ENCODE data around the gene ATXN7.

ATXN7 gene

DNA sequence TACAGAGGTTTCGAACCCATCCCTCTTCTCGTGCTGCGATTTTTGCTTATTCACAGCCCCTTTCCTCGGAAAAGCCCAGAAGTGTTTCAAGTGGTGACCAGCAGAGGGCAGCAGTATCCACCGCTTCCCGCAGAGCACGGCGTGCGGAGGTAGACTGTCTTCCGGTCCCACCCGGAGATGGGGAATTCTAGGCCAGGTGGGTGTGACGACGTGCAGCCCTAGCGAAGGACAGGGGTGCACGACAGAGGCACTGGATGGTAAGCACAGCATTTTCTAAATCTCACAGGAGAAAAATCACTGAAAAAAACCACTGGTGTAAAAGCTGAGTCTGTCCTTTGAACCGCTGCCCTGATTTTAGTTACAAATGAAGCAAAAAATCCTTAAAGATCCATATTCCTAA, 167.1 kb downstream of the ATXN7 start:
- no peaks in the 10 kb centered on the region for H3K4me1 ChIP-seq (ENCODE audit: control insufficient read depth, insufficient read depth, low read length)
- H3K9me3 ChIP-seq (ENCODE audit: control insufficient read depth, low read length) = no peaks in the 10 kb centered on the region
- H3K4me3 ChIP-seq (ENCODE audit: low read length) = peak overlapping the region; percentile 74
- peak overlapping the region; percentile 35 for H3K9ac ChIP-seq (ENCODE audit: low read length)
- H3K27me3 ChIP-seq (replicated peaks; ENCODE audit: control insufficient read depth, insufficient read depth, low read length) = no peaks in the 10 kb centered on the region
- DNase-seq (ENCODE audit: low read depth) = peak; percentile 88
- no peaks in the 10 kb centered on the region for H3K36me3 ChIP-seq (ENCODE audit: control insufficient read depth, insufficient read depth, low read length, severe bottlenecking)

DNA sequence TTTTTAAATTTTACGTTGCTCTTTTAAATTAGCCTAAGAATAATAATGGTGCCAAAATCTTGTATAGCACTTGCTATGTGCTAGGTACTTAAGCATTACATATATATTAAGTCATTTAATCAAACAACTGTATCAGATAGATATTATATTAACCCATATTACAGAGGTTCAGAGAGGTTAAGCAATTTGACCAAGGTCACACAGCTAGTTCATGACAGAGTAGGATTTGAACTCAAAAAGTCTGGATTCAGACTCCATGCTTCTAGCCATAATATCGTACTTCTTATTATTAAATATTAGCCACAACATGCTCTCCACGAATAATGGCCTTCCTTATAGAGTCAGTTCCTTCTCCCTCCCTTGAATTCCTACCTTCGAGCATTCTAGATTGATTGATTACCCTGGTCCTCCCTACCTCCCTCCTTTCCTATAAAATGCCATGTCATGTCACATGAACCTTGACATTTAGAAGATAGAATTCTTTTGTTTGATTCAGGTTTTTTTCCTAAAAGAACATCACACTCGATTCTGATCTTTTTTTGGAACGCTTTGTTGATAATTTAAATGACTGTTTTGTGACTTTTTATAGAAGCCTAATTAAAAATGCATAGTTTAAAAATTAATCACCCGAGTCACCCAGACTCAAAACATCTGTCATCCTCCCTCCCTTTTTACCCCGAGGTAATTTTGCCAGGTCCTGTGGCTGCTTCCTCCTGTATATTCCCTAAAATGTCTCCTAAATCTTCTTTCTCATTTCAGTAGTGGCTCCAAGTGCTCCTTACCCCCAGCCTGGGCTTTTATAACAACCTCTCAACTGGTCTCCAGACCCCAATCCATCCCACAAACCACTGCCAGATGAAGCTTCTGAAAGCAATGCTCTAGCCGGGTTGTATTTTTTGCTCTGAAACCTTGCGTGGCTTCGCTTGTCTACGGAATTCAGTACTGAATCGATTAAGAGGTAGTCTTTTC, 168.2 kb downstream of the ATXN7 start:
- H3K9ac ChIP-seq (ENCODE audit: low read length) = no peak overlapping the region
- no peaks in the 10 kb centered on the region for H3K36me3 ChIP-seq (ENCODE audit: control insufficient read depth, insufficient read depth, low read length, severe bottlenecking)
- no peak overlapping the region for H3K4me3 ChIP-seq (ENCODE audit: low read length)
- no peaks in the 10 kb centered on the region for H3K9me3 ChIP-seq (ENCODE audit: control insufficient read depth, low read length)
- H3K27me3 ChIP-seq (replicated peaks; ENCODE audit: control insufficient read depth, insufficient read depth, low read length) = no peaks in the 10 kb centered on the region
- no peak for DNase-seq (ENCODE audit: low read depth)
- no peaks in the 10 kb centered on the region for H3K4me1 ChIP-seq (ENCODE audit: control insufficient read depth, insufficient read depth, low read length)

GRCh38 chr3:64033069-64033468, 169.4 kb downstream of the ATXN7 start:
- H3K4me3 ChIP-seq (ENCODE audit: low read length) = no peak overlapping the region
- no peak overlapping the region for H3K9ac ChIP-seq (ENCODE audit: low read length)
- no peaks in the 10 kb centered on the region for H3K27me3 ChIP-seq (replicated peaks; ENCODE audit: control insufficient read depth, insufficient read depth, low read length)
- no peaks in the 10 kb centered on the region for H3K36me3 ChIP-seq (ENCODE audit: control insufficient read depth, insufficient read depth, low read length, severe bottlenecking)
- DNase-seq (ENCODE audit: low read depth) = no peak
- no peaks in the 10 kb centered on the region for H3K4me1 ChIP-seq (ENCODE audit: control insufficient read depth, insufficient read depth, low read length)
- no peaks in the 10 kb centered on the region for H3K9me3 ChIP-seq (ENCODE audit: control insufficient read depth, low read length)

DNA sequence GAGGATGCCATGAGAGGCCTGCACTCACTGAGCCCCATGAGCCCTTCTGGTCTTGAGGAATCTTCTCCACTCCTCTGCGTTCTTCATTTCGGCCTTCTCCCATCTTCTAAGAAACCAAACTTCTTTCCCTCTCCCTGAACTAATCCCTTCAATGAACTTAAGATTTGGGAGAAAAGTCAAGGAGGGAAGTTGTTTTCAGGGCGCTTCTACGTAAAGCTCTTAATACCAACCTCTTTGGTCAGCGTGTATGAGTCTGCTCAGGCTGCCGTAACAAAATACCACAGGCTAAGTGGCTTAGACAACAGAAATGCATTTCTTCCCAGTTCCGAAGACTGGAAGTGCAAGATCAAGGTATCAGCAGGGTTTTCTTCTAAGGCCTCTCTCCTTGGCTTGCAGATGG, 173.4 kb downstream of the ATXN7 start:
- no peak overlapping the region for H3K9ac ChIP-seq (ENCODE audit: low read length)
- H3K4me1 ChIP-seq (ENCODE audit: control insufficient read depth, insufficient read depth, low read length) = peaks cover 5% of the 10 kb centered on the region
- no peaks in the 10 kb centered on the region for H3K9me3 ChIP-seq (ENCODE audit: control insufficient read depth, low read length)
- H3K4me3 ChIP-seq (ENCODE audit: low read length) = no peak overlapping the region
- no peak for DNase-seq (ENCODE audit: low read depth)
- no peaks in the 10 kb centered on the region for H3K36me3 ChIP-seq (ENCODE audit: control insufficient read depth, insufficient read depth, low read length, severe bottlenecking)
- peaks cover 3% of the 10 kb centered on the region for H3K27me3 ChIP-seq (replicated peaks; ENCODE audit: control insufficient read depth, insufficient read depth, low read length)

DNA sequence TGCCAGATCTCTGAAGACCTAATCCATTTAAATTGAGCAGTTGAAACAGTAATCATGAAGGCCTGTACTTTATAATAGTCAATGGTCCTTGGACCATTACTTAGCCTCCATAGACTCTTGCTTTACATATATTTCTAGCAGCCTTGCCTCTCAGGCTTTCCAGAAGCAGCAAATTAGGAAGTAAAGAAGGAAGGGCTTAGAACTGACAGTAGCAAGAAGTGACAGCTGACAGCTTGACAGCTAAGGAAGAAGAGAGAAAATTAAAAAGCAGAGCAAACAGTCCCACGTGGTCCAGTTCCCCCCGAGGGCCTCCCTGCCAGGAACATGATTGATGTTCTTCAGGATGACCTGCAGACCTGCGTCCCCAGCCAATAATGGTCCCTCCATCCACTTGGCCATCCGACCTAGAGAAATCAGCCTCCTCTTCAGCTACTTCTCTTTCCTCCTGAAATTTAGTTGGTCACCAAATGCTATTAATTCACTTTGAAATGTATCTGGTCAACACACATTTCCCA, 174.6 kb downstream of the ATXN7 start:
- Histone ChIP-seq H3K9me3 (ENCODE audit: control insufficient read depth, low read length) (no peaks in the 10 kb centered on the region), H3K36me3 (ENCODE audit: control insufficient read depth, insufficient read depth, low read length, severe bottlenecking) (no peaks in the 10 kb centered on the region), H3K27me3 (replicated peaks; ENCODE audit: control insufficient read depth, insufficient read depth, low read length) (peaks cover 3% of the 10 kb centered on the region), H3K4me3 (ENCODE audit: low read length) (no peak overlapping the region), H3K9ac (ENCODE audit: low read length) (no peak overlapping the region), H3K4me1 (ENCODE audit: control insufficient read depth, insufficient read depth, low read length) (peaks cover 5% of the 10 kb centered on the region)
- no peak for DNase-seq (ENCODE audit: low read depth)

DNA sequence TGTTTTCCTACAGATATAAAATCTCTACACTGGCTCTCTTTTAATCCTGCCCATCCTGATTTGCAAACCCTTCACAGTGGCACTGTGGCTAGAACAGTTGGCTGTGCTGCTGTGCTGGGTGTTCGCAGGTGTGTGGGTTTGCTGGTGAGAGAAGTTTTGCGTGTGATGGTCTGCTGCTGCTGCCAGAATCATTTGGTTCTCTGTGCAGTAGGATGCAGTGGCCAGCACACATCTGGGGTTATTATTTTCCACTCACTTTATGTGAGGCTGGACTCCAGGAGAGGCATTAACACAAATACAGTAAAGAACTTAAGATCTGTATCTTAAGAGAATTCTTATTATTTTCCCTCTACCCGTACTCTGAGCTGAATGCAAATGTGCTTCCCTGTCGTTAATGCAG, 175.7 kb downstream of the ATXN7 start:
- no peak for DNase-seq (ENCODE audit: low read depth)
- peaks cover 5% of the 10 kb centered on the region for H3K4me1 ChIP-seq (ENCODE audit: control insufficient read depth, insufficient read depth, low read length)

DNA sequence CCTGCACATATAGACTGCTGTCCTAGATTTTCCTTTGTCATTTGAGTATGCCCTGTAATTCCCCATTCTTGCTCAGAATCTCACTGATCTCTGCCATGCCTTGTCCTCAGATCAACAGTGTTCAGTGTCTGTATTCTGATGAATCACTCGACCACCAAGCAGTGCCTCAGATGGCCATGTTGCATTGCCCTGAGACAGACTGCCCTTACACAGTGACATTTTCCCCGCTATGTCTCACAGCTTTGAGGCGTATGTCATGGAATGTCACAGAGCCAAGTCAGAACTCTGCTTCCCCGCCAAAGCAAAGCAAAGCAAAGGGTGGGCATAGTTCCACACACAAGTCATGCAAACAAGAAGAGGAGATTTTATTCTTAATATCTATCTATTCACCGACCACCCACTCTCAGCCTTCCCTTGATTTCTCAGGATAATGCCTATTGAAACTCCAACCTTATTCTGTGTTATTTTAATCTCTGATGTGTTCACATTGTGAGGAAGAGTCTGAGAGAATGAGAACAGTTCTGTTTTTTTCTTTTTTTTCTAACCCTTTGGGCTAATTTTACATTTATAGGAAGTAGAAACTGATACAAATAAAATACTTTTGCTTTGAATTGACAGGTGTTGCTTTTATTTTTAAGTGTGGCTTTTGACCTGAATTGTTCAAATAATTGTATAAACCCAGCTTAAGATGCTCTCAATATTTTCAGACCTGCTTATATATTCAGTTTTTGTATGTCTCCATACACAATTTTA, 176.5 kb downstream of the ATXN7 start:
- H3K4me1 ChIP-seq (ENCODE audit: control insufficient read depth, insufficient read depth, low read length) = peaks cover 5% of the 10 kb centered on the region
- DNase-seq (ENCODE audit: low read depth) = no peak
- no peaks in the 10 kb centered on the region for H3K36me3 ChIP-seq (ENCODE audit: control insufficient read depth, insufficient read depth, low read length, severe bottlenecking)
- peaks cover 3% of the 10 kb centered on the region for H3K27me3 ChIP-seq (replicated peaks; ENCODE audit: control insufficient read depth, insufficient read depth, low read length)
- no peak overlapping the region for H3K4me3 ChIP-seq (ENCODE audit: low read length)
- no peak overlapping the region for H3K9ac ChIP-seq (ENCODE audit: low read length)
- no peaks in the 10 kb centered on the region for H3K9me3 ChIP-seq (ENCODE audit: control insufficient read depth, low read length)

More for the DNA sequence above, 175.7 kb downstream of the ATXN7 start:
- H3K36me3 ChIP-seq (ENCODE audit: control insufficient read depth, insufficient read depth, low read length, severe bottlenecking) = no peaks in the 10 kb centered on the region
- H3K4me3 ChIP-seq (ENCODE audit: low read length) = no peak overlapping the region
- H3K9me3 ChIP-seq (ENCODE audit: control insufficient read depth, low read length) = no peaks in the 10 kb centered on the region
- H3K9ac ChIP-seq (ENCODE audit: low read length) = no peak overlapping the region
- H3K27me3 ChIP-seq (replicated peaks; ENCODE audit: control insufficient read depth, insufficient read depth, low read length) = peaks cover 3% of the 10 kb centered on the region

GRCh38 chr3:64042952-64043351, 179.3 kb downstream of the ATXN7 start:
- DNase-seq (ENCODE audit: low read depth) = no peak
- peaks cover 5% of the 10 kb centered on the region for H3K4me1 ChIP-seq (ENCODE audit: control insufficient read depth, insufficient read depth, low read length)

DNA sequence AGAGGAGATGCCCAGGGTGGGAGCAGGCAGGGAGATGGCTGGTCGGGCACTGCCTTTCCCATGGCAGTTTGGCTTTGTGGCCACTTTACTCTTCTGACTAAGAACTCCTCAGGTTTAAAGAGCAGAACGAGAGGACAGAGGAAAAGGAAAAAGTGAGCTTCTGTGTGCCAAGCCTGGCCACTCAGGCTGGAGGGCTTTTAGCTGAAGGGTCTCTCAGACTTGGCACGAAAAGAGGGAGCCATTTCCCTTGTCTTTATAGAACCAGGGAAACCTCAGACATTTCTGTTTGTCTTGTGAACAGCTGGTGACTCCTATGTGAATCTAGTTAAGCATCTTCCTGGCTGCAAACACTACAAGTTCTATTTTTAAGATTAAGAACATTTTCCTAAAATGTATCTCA, 182.9 kb downstream of the ATXN7 start:
- Histone ChIP-seq H3K9me3 (ENCODE audit: control insufficient read depth, low read length) (no peaks in the 10 kb centered on the region), H3K9ac (ENCODE audit: low read length) (no peak overlapping the region), H3K4me3 (ENCODE audit: low read length) (no peak overlapping the region), H3K36me3 (ENCODE audit: control insufficient read depth, insufficient read depth, low read length, severe bottlenecking) (no peaks in the 10 kb centered on the region), H3K4me1 (ENCODE audit: control insufficient read depth, insufficient read depth, low read length) (no peaks in the 10 kb centered on the region), H3K27me3 (replicated peaks; ENCODE audit: control insufficient read depth, insufficient read depth, low read length) (no peaks in the 10 kb centered on the region)
- DNase-seq (ENCODE audit: low read depth) = no peak

More at GRCh38 chr3:64042952-64043351, 179.3 kb downstream of the ATXN7 start:
- Histone ChIP-seq H3K36me3 (ENCODE audit: control insufficient read depth, insufficient read depth, low read length, severe bottlenecking) (no peaks in the 10 kb centered on the region), H3K9me3 (ENCODE audit: control insufficient read depth, low read length) (no peaks in the 10 kb centered on the region), H3K4me3 (ENCODE audit: low read length) (no peak overlapping the region), H3K27me3 (replicated peaks; ENCODE audit: control insufficient read depth, insufficient read depth, low read length) (peaks cover 3% of the 10 kb centered on the region), H3K9ac (ENCODE audit: low read length) (no peak overlapping the region)

DNA sequence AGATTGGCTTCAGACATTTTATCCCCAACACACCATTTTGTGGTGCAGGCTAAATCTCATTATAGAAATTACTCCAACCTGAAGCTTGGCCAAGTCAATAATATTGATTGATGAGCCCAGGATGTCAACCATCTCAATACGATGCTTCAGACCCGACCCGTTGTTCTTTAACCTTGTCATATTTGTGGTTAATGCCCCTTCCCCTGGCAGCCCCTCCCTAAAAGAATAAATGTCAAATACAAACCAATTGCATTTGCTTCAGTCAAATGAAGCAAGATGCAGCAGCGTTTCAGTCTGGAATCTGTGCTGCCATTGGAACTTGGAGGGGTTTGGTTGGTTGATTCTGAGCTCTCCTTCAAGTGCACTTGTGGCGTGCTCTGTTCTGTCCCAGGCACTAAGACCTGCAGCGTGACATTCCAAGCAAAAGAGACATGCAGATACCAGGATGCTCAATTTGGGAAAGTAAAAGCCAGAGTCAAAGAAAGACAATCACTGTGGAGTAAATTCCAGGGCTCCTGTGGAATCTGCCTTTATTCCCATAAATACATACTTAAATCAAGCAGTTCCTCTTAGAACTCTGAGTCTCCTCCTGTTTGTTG, 183.4 kb downstream of the ATXN7 start:
- DNase-seq (ENCODE audit: low read depth) = no peak
- no peak overlapping the region for H3K9ac ChIP-seq (ENCODE audit: low read length)
- H3K9me3 ChIP-seq (ENCODE audit: control insufficient read depth, low read length) = no peaks in the 10 kb centered on the region
- H3K4me1 ChIP-seq (ENCODE audit: control insufficient read depth, insufficient read depth, low read length) = no peaks in the 10 kb centered on the region
- no peak overlapping the region for H3K4me3 ChIP-seq (ENCODE audit: low read length)
- no peaks in the 10 kb centered on the region for H3K36me3 ChIP-seq (ENCODE audit: control insufficient read depth, insufficient read depth, low read length, severe bottlenecking)
- no peaks in the 10 kb centered on the region for H3K27me3 ChIP-seq (replicated peaks; ENCODE audit: control insufficient read depth, insufficient read depth, low read length)

DNA sequence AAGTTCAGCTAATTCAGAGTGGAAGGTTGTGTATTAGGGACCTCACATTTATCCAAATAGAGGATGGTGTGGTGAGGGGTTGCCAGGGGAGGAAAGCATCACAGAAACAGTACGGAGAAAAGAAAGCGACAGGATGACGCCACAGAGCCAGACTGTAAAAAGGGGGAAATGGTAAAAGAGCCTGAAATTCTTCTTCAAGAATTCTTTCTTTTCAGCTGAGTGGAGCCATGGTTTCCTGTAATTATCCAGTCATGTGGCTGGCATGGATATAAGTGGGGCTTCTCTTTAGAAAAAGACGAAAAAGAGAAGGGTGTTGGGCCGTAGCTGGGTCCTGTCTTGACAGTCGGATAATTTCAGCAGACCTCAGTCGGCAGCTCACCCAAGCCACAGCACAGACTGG, 184.1 kb downstream of the ATXN7 start:
- no peak for DNase-seq (ENCODE audit: low read depth)
- Histone ChIP-seq H3K9me3 (ENCODE audit: control insufficient read depth, low read length) (no peaks in the 10 kb centered on the region), H3K9ac (ENCODE audit: low read length) (no peak overlapping the region), H3K4me3 (ENCODE audit: low read length) (no peak overlapping the region), H3K27me3 (replicated peaks; ENCODE audit: control insufficient read depth, insufficient read depth, low read length) (no peaks in the 10 kb centered on the region), H3K4me1 (ENCODE audit: control insufficient read depth, insufficient read depth, low read length) (no peaks in the 10 kb centered on the region), H3K36me3 (ENCODE audit: control insufficient read depth, insufficient read depth, low read length, severe bottlenecking) (no peaks in the 10 kb centered on the region)
